A549 (cell line): ENCODE measurements around the gene ADGRG3. TPM values are rescaled to one million over a fixed set of nuclear protein-coding genes. Genes with fewer than 3 reads are reported as not detected.

Experiments used
- ATAC-seq, 2 experiments: fragments of 200-7000 bp in 1 of 2; fragments of >200 bp in 1 of 2; cut with Nextera tagmentation in 1 of 2; cut with Tn5 transposase in 1 of 2; 3 replicates each; pipeline versions ENCODE4 v1.8.0 to v1.9.1; 2018 to 2020; ENCODE audit warnings: mild to moderate bottlenecking in 1 of 2, moderate library complexity in 1 of 2
- CTCF ChIA-PET: fragments of 300-600 bp; sonication (Branson Sonifier 250); formaldehyde crosslinking; extraction: SDS; loops from one replicate; lab custom pipeline; 2021; ENCODE audit warnings: antibody characterized with exemption, inconsistent platforms; lab: Yijun Ruan, JAX
- POLR2A ChIA-PET: fragments of 350-600 bp; formaldehyde crosslinking; extraction: SDS; loops from one replicate; lab custom pipeline; 2021; ENCODE audit warnings: antibody characterized with exemption, inconsistent platforms; lab: Yijun Ruan, JAX
- DNase-seq, 2 experiments: peaks; one replicate each; pipeline versions ENCODE4 v3.0.0 to v3.0.0-alpha.2; 2011 to 2016; ENCODE audit warnings: low read depth in 1 of 2, low spot score in 1 of 2
- FAIRE-seq: peaks from 2 replicates; lab custom pipeline; 2011; peaks lifted over from hg19 to GRCh38; lab: Jason Lieb, UNC
- H3K27ac ChIP-seq, 2 experiments: fragments of >200 bp; sonication (Bioruptor Twin); formaldehyde crosslinking; 3 replicates each; pipeline ENCODE4 v1.5.1; 2016 to 2017
- H3K4me1 ChIP-seq: fragments of >200 bp; sonication (Bioruptor Twin); formaldehyde crosslinking; 3 replicates; pipeline ENCODE4 v1.6.1; 2016
- H3K4me2 ChIP-seq: fragments of >200 bp; sonication (Bioruptor Twin); formaldehyde crosslinking; 3 replicates; pipeline ENCODE4 v1.6.1; 2016
- H3K4me3 ChIP-seq: fragments of >200 bp; sonication (Bioruptor Twin); formaldehyde crosslinking; 3 replicates; pipeline ENCODE4 v1.5.1; 2016
- H3K9me3 ChIP-seq: fragments of >200 bp; sonication (Bioruptor Twin); formaldehyde crosslinking; 3 replicates; pipeline ENCODE4 v1.6.1; 2016
- CBX8 ChIP-seq: fragments of 200-600 bp; sonication (generic); IDR thresholded peaks from 2 replicates; pipeline ENCODE4 v1.6.1; 2016
- CHD2 ChIP-seq: fragments of 150-350 bp; IDR thresholded peaks from 2 replicates; pipeline ENCODE4 v1.6.1; 2014; ENCODE audit warnings: low read length; ENCODE audit not compliant: partially characterized antibody
- CHD4 ChIP-seq: fragments of 200-600 bp; sonication (generic); IDR thresholded peaks from 2 replicates; pipeline ENCODE4 v1.6.1; 2016; ENCODE audit warnings: antibody characterized with exemption, mild to moderate bottlenecking, borderline replicate concordance
- FOSL2 ChIP-seq, 2 experiments: fragments of 450-650 bp in 1 of 2; fragments of >200 bp in 1 of 2; sonication (Bioruptor Twin) in 1 of 2; formaldehyde crosslinking; IDR thresholded peaks; 2 replicates each; pipeline versions ENCODE4 v1.5.0 to v1.6.1; 2016 to 2020; ENCODE audit warnings: mild to moderate bottlenecking in 1 of 2, moderate library complexity in 1 of 2
- HDAC2 ChIP-seq: fragments of 200-600 bp; sonication (generic); IDR thresholded peaks from 2 replicates; pipeline ENCODE4 v1.6.1; 2016
- HEYL ChIP-seq: fragments of 250-450 bp; sonication (Bioruptor Pico); IDR thresholded peaks from 2 replicates; pipeline ENCODE4 v1.8.0; 2021; ENCODE audit warnings: mild to moderate bottlenecking, moderate library complexity
- HOXB5 ChIP-seq: fragments of 250-450 bp; sonication (Bioruptor Pico); IDR thresholded peaks from 2 replicates; pipeline ENCODE4 v1.5.0; 2020; ENCODE audit warnings: mild to moderate bottlenecking, moderate library complexity
- MAZ ChIP-seq: fragments of 150-350 bp; IDR thresholded peaks from 2 replicates; pipeline ENCODE4 v1.6.1; 2014; ENCODE audit warnings: antibody characterized with exemption, low read depth, low read length, borderline replicate concordance
- NPAS2 ChIP-seq: fragments of 250-450 bp; sonication (Bioruptor Pico); IDR thresholded peaks from 2 replicates; pipeline ENCODE4 v1.8.0; 2022; ENCODE audit warnings: mild to moderate bottlenecking, moderate library complexity, borderline replicate concordance
- RAD21 ChIP-seq, 2 experiments: fragments of >200 bp in 1 of 2; sonication (Bioruptor Twin) in 1 of 2; formaldehyde crosslinking in 1 of 2; IDR thresholded peaks in 1 of 2; conservative IDR thresholded peaks in 1 of 2; 2 replicates in 1 of 2; 3 replicates in 1 of 2; pipeline ENCODE4 v1.6.1; 2012 to 2018; ENCODE audit warnings: inconsistent platforms in 1 of 2
- RNF2 ChIP-seq: fragments of 200-600 bp; sonication (generic); IDR thresholded peaks from 2 replicates; pipeline ENCODE4 v1.6.1; 2016; ENCODE audit warnings: low read depth, mild to moderate bottlenecking, antibody characterized with exemption, moderate library complexity, borderline replicate concordance
- ZFP36 ChIP-seq: fragments of 450-650 bp; IDR thresholded peaks from 2 replicates; pipeline ENCODE4 v1.6.1; 2014; ENCODE audit warnings: borderline replicate concordance; ENCODE audit not compliant: partially characterized antibody
- ZNF302 ChIP-seq: fragments of 250-450 bp; sonication (Bioruptor Pico); IDR thresholded peaks from 2 replicates; pipeline ENCODE4 v1.9.0; 2021; ENCODE audit warnings: inconsistent platforms, mild to moderate bottlenecking, moderate library complexity
- ZSCAN20 ChIP-seq: fragments of 250-450 bp; sonication (Bioruptor Pico); IDR thresholded peaks from 2 replicates; pipeline ENCODE4 v1.8.0; 2022; ENCODE audit warnings: mild to moderate bottlenecking, moderate library complexity
- WGBS: methylation state at CpG from one replicate; pipeline ENCODE4 v1.1.6; 2017; ENCODE audit errors: missing lambda C conversion rate; 5-methylcytosine and 5-hydroxymethylcytosine counted together
- polyA plus RNA-seq, 4 experiments: library from polyadenylated mRNA; depleted of rRNA in 3 of 4; stranded (reverse); fragments of >200 nt; fragmentation: RNase III in 1 of 4; extraction: RNeasy Plus Mini Kit Qiagen cat#74134 plus additional on column Dnase treatment in 1 of 4; gene quantifications; 2 replicates in 3 of 4; 3 replicates in 1 of 4; pipeline ENCODE4 v1.2.3, GENCODE V29; 2011 to 2017
- TF ChIP-seq, protein P1 (sequence below): IDR thresholded peaks from 2 replicates; pipeline ENCODE4 v1.6.1; 2012
- TF ChIP-seq, protein P2 (sequence below): fragments of 250-450 bp; sonication (Bioruptor Pico); IDR thresholded peaks from 2 replicates; pipeline ENCODE4 v1.5.0; 2020; ENCODE audit warnings: low read depth, mild to moderate bottlenecking, moderate library complexity
- TF ChIP-seq, protein P3 (sequence below): IDR thresholded peaks from 2 replicates; pipeline ENCODE4 v1.6.1; 2012
- TF ChIP-seq, protein P4 (sequence below): IDR thresholded peaks from 2 replicates; pipeline ENCODE4 v1.6.1; 2012; ENCODE audit warnings: low read depth, borderline replicate concordance

ADGRG3 gene
- polyA plus RNA-seq, 2 of the 4 experiments (the other 2 are of a cell fraction) = 0.25 to 0.45 TPM

DNA sequence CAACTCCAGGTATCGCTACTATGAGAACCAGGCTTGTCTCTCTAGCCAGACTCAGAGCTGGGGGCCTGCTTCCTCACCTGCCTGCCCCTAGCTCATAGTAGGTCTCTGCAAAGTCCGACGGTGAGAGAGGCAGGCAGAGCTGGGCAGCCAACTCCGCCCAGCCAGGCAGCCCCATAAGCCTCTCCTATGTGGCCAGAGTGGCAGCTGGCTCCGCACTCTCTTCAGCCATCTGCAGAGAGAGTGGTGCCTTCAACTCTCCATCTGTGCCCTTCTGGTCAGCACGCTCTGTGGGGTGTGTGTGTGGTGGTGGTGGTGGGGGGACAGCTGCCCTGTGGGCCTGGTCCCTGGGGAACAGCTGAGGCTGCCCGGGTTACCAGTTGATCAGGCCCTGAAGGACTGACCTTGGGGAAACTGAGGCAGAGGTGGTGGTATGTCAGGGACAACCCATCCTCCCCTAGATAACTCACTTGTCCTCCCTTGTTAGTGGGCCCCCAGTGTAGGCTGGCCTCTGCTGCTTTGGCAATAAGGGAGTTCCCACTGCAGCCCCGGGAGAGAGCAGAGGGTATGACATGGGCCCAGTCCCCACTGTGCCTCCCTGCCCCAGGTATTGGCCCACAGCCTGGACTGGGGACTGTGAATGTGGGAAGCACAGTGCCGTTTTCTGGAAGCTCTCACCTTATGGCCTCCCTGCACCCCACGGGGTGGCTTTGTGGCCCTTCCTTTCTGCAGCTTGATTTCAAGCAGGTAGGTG lies 41.5 kb upstream of the ADGRG3 start:
- H3K4me3 ChIP-seq = no peak overlapping the region
- peak overlapping the region; percentile 91 to 98 for H3K27ac ChIP-seq
- CTCF ChIA-PET = interaction anchor here (0.5 to 5.7 kb wide), 20 partner anchors 9 to 375 kb away, joined by 3 to 66 read pairs (median 4); partner anchors contain the start of gene USB1
- DNase-seq (no peak), ATAC-seq (no peak), FAIRE-seq (no peak)
- POLR2A ChIA-PET = interaction anchor here (0.9 kb wide), 1 partner anchor 36 kb away, joined by 3 read pairs; no protein-coding TSS in a partner anchor
- 78% methylated on average over 6 of the region's 10 CpGs for WGBS
- no peaks in the 10 kb centered on the region for H3K9me3 ChIP-seq
- no peak for TF ChIP-seq CHD2
- TF ChIP-seq, protein P1, sequence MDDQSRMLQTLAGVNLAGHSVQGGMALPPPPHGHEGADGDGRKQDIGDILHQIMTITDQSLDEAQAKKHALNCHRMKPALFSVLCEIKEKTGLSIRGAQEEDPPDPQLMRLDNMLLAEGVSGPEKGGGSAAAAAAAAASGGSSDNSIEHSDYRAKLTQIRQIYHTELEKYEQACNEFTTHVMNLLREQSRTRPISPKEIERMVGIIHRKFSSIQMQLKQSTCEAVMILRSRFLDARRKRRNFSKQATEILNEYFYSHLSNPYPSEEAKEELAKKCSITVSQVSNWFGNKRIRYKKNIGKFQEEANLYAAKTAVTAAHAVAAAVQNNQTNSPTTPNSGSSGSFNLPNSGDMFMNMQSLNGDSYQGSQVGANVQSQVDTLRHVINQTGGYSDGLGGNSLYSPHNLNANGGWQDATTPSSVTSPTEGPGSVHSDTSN = no peak
- H3K4me1 ChIP-seq = peaks cover 94% of the 10 kb centered on the region
- peak overlapping the region; percentile 80; the same call in 2 of the 3 replicates for H3K4me2 ChIP-seq

DNA sequence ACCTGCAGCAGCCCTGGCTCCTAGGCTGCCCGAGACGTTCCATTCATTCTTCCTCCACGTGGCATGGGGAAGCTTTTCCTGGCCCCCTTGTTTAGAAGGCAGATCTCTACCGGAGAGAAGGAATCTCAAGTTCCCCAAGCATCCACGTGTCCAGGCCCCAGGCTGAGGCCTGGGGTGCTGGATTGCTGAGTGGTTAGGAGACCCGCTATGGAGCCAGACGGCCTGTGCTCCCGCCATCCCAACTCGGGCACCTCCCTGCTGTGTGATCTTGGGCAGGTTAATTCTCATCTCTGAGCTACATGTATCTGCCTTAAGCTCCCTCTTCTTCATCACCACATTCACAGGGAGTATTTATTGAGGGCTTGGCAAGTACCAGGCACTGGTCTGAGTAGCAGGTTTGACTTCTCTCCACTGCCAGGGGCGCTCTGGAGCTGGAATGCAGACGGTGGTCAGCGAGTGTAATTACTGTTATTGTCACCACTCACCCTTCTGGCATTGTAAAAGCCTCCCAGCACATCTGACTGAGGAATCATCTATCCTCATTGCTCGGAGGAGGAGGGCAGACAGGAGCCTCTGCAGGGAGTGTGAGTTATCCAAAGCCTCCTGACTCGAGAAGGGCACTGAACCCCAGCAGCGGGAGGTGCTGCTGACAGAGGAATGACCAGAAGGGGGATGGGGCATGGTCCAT lies 40.8 kb upstream of the ADGRG3 start:
- no peaks in the 10 kb centered on the region for H3K9me3 ChIP-seq
- no peak overlapping the region; the same call in 2 of the 3 replicates for H3K4me3 ChIP-seq
- H3K4me1 ChIP-seq = peaks cover 94% of the 10 kb centered on the region
- WGBS = 47% methylated on average over 15 of the region's 15 CpGs
- peak; percentile 52 to 64 for ATAC-seq
- DNase-seq = peak; percentile 64 to 79
- peak overlapping the region; percentile 91 to 98 for H3K27ac ChIP-seq
- FAIRE-seq = no peak
- peak overlapping the region; percentile 80 for H3K4me2 ChIP-seq
- ChIA-PET CTCF (interaction anchor here (0.5 to 5.7 kb wide), 21 partner anchors 10 to 374 kb away, joined by 3 to 66 read pairs (median 4); partner anchors contain the start of gene USB1), POLR2A (interaction anchor here (0.9 kb wide), 1 partner anchor 36 kb away, joined by 3 read pairs; no protein-coding TSS in a partner anchor)
- no peak for TF ChIP-seq FOSL2 (IDR thresholded peaks at IDR 0.05)
- peak; percentile 34; the same call in 1 of the 2 replicates for TF ChIP-seq FOSL2 (CRISPR knock-in tag; IDR thresholded peaks at IDR 0.05)
- TF ChIP-seq RAD21 (conservative IDR thresholded peaks at IDR 0.05 in 1 of 2, IDR thresholded peaks at IDR 0.05 in 1 of 2) = peak; percentile 28 to 40; a peak in 4 of 5 replicates
- TF ChIP-seq, protein P2, sequence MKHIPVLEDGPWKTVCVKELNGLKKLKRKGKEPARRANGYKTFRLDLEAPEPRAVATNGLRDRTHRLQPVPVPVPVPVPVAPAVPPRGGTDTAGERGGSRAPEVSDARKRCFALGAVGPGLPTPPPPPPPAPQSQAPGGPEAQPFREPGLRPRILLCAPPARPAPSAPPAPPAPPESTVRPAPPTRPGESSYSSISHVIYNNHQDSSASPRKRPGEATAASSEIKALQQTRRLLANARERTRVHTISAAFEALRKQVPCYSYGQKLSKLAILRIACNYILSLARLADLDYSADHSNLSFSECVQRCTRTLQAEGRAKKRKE (CRISPR knock-in tag) = 0 out of 2 replicates have a peak, but pooled peaks have one; percentile 37
- TF ChIP-seq MAZ = no peak
- TF ChIP-seq HOXB5 = peak; percentile 60; the same call in 1 of the 2 replicates
- TF ChIP-seq ZFP36 = peak; percentile 18
- TF ChIP-seq NPAS2 (CRISPR knock-in tag) = no peak
- no peak for TF ChIP-seq RNF2
- TF ChIP-seq, protein P3, sequence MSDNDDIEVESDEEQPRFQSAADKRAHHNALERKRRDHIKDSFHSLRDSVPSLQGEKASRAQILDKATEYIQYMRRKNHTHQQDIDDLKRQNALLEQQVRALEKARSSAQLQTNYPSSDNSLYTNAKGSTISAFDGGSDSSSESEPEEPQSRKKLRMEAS = peak; percentile 35
- no peak for TF ChIP-seq ZNF302
- TF ChIP-seq, protein P4, sequence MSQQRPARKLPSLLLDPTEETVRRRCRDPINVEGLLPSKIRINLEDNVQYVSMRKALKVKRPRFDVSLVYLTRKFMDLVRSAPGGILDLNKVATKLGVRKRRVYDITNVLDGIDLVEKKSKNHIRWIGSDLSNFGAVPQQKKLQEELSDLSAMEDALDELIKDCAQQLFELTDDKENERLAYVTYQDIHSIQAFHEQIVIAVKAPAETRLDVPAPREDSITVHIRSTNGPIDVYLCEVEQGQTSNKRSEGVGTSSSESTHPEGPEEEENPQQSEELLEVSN = no peak

DNA sequence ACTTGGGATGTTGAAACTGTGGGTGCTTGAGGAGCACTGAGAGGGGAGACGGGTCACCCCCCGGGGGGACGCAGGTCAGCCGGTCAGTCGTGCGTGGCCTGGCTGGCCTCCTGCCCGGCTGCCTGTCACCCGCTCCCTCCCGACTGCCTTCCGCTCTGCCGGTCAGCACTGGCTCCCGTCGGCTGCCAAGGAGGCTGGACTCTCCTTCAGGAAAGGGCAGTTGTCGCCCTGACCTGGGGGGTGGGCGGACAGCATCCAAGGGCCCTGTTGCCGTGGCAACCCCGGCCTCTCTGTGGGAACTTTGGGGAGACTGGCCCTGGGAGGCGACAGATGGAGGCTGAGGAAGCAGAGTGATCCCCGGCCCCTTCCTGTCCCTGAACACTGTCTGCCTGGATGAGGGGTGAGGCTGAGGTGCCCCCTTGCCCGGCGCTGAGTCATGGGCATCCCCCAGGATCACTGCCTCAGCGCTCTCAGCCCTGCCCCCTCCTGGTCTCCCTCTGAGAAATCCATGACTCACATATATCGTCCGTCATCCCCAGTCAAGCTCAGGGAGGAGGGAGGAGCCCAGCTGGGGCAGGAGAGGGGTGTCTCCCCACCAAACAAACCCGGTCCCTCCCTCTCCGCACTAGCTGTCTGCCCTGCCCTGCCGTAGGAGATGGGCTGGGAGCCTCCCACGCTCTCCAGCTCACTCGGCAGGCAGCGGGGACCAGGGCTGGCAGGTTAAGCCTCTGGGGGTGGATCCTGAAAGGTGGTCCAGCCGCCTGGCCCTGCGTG lies 39.9 kb upstream of the ADGRG3 start, which contains the start of gene ADGRG1:
TSS of gene ADGRG1 (plus strand) at position 623 of the 774 bp plus-strand sequence. CDS start 21,658 bp downstream, outside the sequence.
- peak; percentile 80 to 85 for ATAC-seq
- ChIA-PET POLR2A (interaction anchor here (0.9 to 1.0 kb wide), 3 partner anchors 15 to 37 kb away, joined by 3 to 7 read pairs (median 4); no protein-coding TSS in a partner anchor), CTCF (interaction anchor here (0.6 to 5.7 kb wide), 16 partner anchors 9 to 126 kb away, joined by 3 to 66 read pairs (median 4); no protein-coding TSS in a partner anchor)
- no peak for TF ChIP-seq RNF2
- TF ChIP-seq ZSCAN20 = no peak
- TF ChIP-seq, protein P3 = peak; percentile 69
- no peak for TF ChIP-seq ZNF302
- TF ChIP-seq HEYL = no peak
- TF ChIP-seq CBX8 = no peak
- no peak for TF ChIP-seq CHD4
- peak; percentile 92 for TF ChIP-seq FOSL2 (IDR thresholded peaks at IDR 0.05)
- TF ChIP-seq FOSL2 (CRISPR knock-in tag; IDR thresholded peaks at IDR 0.05) = peak; percentile 98
- TF ChIP-seq ZFP36 = no peak
- TF ChIP-seq, protein P4 = no peak
- TF ChIP-seq HDAC2 = no peak

More for the DNA sequence above, 39.9 kb upstream of the ADGRG3 start, which contains the start of gene ADGRG1:
- Histone ChIP-seq H3K4me1 (peaks cover 94% of the 10 kb centered on the region), H3K4me3 (peak within 1 kb of the TSS; percentile 44), H3K4me2 (peak within 1 kb of the TSS; percentile 80), H3K9me3 (no peaks in the 10 kb centered on the region), H3K27ac (peak within 1 kb of the TSS; percentile 91 to 98)
- FAIRE-seq (no peak), DNase-seq (peak; percentile 93 to 95)
- under 1% methylated on average over 22 of the region's 32 CpGs for WGBS
